Endothelial cell of umbilical vein (primary cell): ENCODE measurements around the gene GLT8D1. TPM values are rescaled to one million over a fixed set of nuclear protein-coding genes. Genes with fewer than 3 reads are reported as not detected.
"Not testable (repeated sequence)": the region's sequence is repeated elsewhere in the genome, so short reads cannot be mapped to it uniquely, and the experiment has no call there.

Experiments used
- BruUV-seq: library from RNA; stranded (reverse); fragments of 400-500 nt; replicated peaks from 2 replicates; lab custom pipeline; 2021; lab: Mats Ljungman, UMichigan
- CTCF ChIA-PET: fragments of 300-600, 350-600 bp; sonication (Branson Sonifier 250); formaldehyde crosslinking; loops from one replicate; lab custom pipeline; 2021; ENCODE audit warnings: antibody characterized with exemption, inconsistent platforms; lab: Charles Lee
- POLR2A ChIA-PET: fragments of 300-600, 350-600 bp; sonication (Branson Sonifier 250); formaldehyde crosslinking; loops from one replicate; lab custom pipeline; 2021; ENCODE audit warnings: antibody characterized with exemption, inconsistent platforms; lab: Charles Lee
- DNase-seq: peaks from one replicate; pipeline ENCODE4 v3.0.0-alpha.2; 2011; ENCODE audit warnings: low read depth, low spot score
- FAIRE-seq: peaks from 2 replicates; lab custom pipeline; 2011; peaks lifted over from hg19 to GRCh38; lab: Jason Lieb, UNC
- H2AFZ ChIP-seq: 2 replicates; pipeline ENCODE4 v1.6.0; 2012; ENCODE audit warnings: low read depth, low read length, control low read depth, inconsistent platforms
- H3K27ac ChIP-seq: 2 replicates; pipeline ENCODE4 v1.5.1; 2011; ENCODE audit warnings: low read depth, mild to moderate bottlenecking, control low read depth, low read length, moderate library complexity; ENCODE audit not compliant: insufficient read depth
- H3K27me3 ChIP-seq, 2 experiments: 2 replicates each; pipeline versions ENCODE4 v1.6.0 to v1.6.1; 2011; ENCODE audit warnings: low read length in 2 of 2, mixed read lengths in 1 of 2; ENCODE audit not compliant: control insufficient read depth in 2 of 2, insufficient read depth in 2 of 2
- H3K36me3 ChIP-seq, 2 experiments: 2 replicates in 1 of 2; 3 replicates in 1 of 2; pipeline ENCODE4 v1.5.1; 2011; ENCODE audit warnings: low read length in 2 of 2, mild to moderate bottlenecking in 1 of 2, moderate library complexity in 1 of 2; ENCODE audit not compliant: control insufficient read depth in 2 of 2, insufficient read depth in 2 of 2; ENCODE audit errors: extremely low read depth in 1 of 2
- H3K4me1 ChIP-seq: 3 replicates; pipeline ENCODE4 v1.5.1; 2011; ENCODE audit warnings: mild to moderate bottlenecking, low read length; ENCODE audit not compliant: control insufficient read depth, insufficient read depth; ENCODE audit errors: extremely low read depth
- H3K4me2 ChIP-seq: 2 replicates; pipeline ENCODE4 v1.6.1; 2011; ENCODE audit warnings: low read length, control low read depth, mixed read lengths; ENCODE audit not compliant: insufficient read depth
- H3K4me3 ChIP-seq, 3 experiments: fragments of 200-600 bp in 1 of 3; sonication (generic), shearing (Covaris generic) in 1 of 3; replicated peaks in 1 of 3; 2 replicates each; pipeline ENCODE4 v1.5.1; 2011 to 2016; ENCODE audit warnings: control low read depth in 3 of 3, low read length in 3 of 3, mild to moderate bottlenecking in 2 of 3, inconsistent platforms in 1 of 3, low read depth in 1 of 3, moderate library complexity in 1 of 3; ENCODE audit not compliant: insufficient read depth in 1 of 3
- H3K79me2 ChIP-seq: 2 replicates; pipeline ENCODE4 v1.6.0; 2012; ENCODE audit warnings: low read length, inconsistent platforms; ENCODE audit not compliant: control insufficient read depth, insufficient read depth
- H3K9ac ChIP-seq: replicated peaks from 2 replicates; pipeline ENCODE3; 2011; ENCODE audit warnings: low read length, control low read depth; ENCODE audit not compliant: insufficient read depth; ENCODE audit errors: extremely low read depth
- H3K9me1 ChIP-seq: replicated peaks from 3 replicates; pipeline ENCODE4 v1.6.0; 2011; ENCODE audit warnings: mild to moderate bottlenecking, low read length; ENCODE audit not compliant: control insufficient read depth, insufficient read depth; ENCODE audit errors: extremely low read depth
- H3K9me3 ChIP-seq: replicated peaks from 2 replicates; pipeline ENCODE4 v1.5.1; 2012; ENCODE audit warnings: low read length, inconsistent platforms; ENCODE audit not compliant: control insufficient read depth, insufficient read depth
- H4K20me1 ChIP-seq: replicated peaks from 2 replicates; pipeline ENCODE3; 2011; ENCODE audit warnings: mild to moderate bottlenecking, low read length; ENCODE audit not compliant: control insufficient read depth, insufficient read depth; ENCODE audit errors: extremely low read depth
- EZH2 ChIP-seq: IDR thresholded peaks from 2 replicates; pipeline ENCODE4 v1.6.1; 2012; ENCODE audit warnings: borderline replicate concordance, low read depth, mild to moderate bottlenecking, moderate library complexity, low read length, inconsistent platforms; ENCODE audit not compliant: severe bottlenecking
- JUN ChIP-seq: IDR thresholded peaks from 2 replicates; pipeline ENCODE4 v1.6.1; 2011; ENCODE audit warnings: borderline replicate concordance, low read depth; ENCODE audit not compliant: insufficient read length, insufficient read depth
- MYC ChIP-seq: IDR thresholded peaks from one replicate; pipeline ENCODE4 v1.6.1; 2011; ENCODE audit warnings: mild to moderate bottlenecking, low read depth, low read length
- POLR2A ChIP-seq: IDR thresholded peaks from 2 replicates; pipeline ENCODE4 v1.6.1; 2012; ENCODE audit warnings: low read depth, mild to moderate bottlenecking, control low read depth, low read length
- dilution Hi-C: fragments of 300-500 bp; cut with MboI; formaldehyde crosslinking; loops from one replicate; pipeline ENCODE4 v1.15.0; 2019; ENCODE audit warnings: low sequenced_read_pairs; ENCODE audit not compliant: extremely low pct_ligation_motif_present
- intact Hi-C: fragments of 100-400 bp; cut with micrococcal nuclease; formaldehyde crosslinking; loops from one replicate; pipeline ENCODE4 v1.10.0; 2022
- polyA plus RNA-seq, 4 experiments: library from polyadenylated mRNA; depleted of rRNA in 3 of 4; stranded (reverse) in 3 of 4; unstranded in 1 of 4; fragments of >200 nt; gene quantifications; 2 replicates each; pipeline versions ENCODE4 v1.2.1 to v1.2.3, GENCODE V29; 2011 to 2012; ENCODE audit warnings: missing spikeins in 1 of 4
- total RNA-seq: library from RNA; stranded (reverse); gene quantifications from 2 replicates; pipeline ENCODE4 v1.2.3, GENCODE V29; 2021
- TF ChIP-seq, protein P1 (sequence below), 2 donors: IDR thresholded peaks; 1 replicate in 1 of 2; 2 replicates in 1 of 2; pipeline ENCODE4 v1.5.1; 2011; ENCODE audit warnings: low read length in 2 of 2, mild to moderate bottlenecking in 2 of 2, moderate library complexity in 2 of 2, control low read depth in 1 of 2, inconsistent platforms in 1 of 2, low read depth in 1 of 2; ENCODE audit not compliant: insufficient read depth in 1 of 2; ENCODE audit errors: extremely low read depth in 1 of 2
- TF ChIP-seq, protein P2 (sequence below): IDR thresholded peaks from 2 replicates; pipeline ENCODE4 v1.6.1; 2011; ENCODE audit not compliant: insufficient read depth, insufficient read length

The GLT8D1 gene
- total and polyA plus RNA-seq, 2 donors (not counting 3 experiments of a cell fraction or from before 2014, with no cell fraction given) = 63.7 to 73.5 TPM

DNA sequence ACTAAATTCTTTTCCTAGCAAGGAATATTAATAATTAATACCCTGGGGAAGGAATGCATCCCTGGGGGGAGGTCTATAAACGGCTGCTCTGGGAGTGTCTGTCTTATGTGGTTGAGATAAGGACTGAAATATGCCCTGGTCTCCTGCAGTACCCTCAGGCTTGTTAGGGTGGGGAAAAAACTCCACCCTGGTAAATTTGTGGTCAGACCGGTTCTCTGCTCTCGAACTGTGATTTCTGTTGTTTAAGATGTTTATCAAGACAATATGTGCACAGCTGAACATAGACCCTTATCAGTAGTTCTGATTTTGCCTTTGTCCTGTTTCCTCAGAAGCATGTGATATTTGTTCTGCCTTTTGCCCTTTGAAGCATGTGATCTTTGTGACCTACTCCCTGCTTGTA lies 23.2 kb upstream of the GLT8D1 start:
- FAIRE-seq, BruUV-seq, CTCF ChIA-PET: not testable (repeated sequence)

DNA sequence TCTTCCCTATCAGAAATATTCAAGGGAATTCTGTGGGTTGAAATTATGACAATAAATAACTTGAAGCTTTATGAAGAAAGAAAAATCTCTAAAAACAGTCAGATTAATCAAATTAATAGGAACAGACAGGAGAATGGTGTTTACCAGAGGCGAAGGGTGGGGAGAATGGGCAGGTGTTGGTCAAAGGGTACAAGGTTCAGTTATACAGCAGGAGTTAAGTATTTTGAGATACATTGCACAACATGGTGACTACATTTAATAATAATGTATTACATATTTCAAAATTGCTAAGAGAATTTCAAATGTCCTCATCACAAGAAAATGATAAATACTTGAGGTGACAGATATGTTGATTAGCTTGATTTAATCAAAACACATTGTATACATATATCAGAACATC lies 18.9 kb upstream of the GLT8D1 start:
- no peak for TF ChIP-seq EZH2
- TF ChIP-seq, protein P1, sequence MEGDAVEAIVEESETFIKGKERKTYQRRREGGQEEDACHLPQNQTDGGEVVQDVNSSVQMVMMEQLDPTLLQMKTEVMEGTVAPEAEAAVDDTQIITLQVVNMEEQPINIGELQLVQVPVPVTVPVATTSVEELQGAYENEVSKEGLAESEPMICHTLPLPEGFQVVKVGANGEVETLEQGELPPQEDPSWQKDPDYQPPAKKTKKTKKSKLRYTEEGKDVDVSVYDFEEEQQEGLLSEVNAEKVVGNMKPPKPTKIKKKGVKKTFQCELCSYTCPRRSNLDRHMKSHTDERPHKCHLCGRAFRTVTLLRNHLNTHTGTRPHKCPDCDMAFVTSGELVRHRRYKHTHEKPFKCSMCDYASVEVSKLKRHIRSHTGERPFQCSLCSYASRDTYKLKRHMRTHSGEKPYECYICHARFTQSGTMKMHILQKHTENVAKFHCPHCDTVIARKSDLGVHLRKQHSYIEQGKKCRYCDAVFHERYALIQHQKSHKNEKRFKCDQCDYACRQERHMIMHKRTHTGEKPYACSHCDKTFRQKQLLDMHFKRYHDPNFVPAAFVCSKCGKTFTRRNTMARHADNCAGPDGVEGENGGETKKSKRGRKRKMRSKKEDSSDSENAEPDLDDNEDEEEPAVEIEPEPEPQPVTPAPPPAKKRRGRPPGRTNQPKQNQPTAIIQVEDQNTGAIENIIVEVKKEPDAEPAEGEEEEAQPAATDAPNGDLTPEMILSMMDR (IDR thresholded peaks at IDR 0.05; ENCODE audit: extremely low read depth in 1 of 2, insufficient read depth in 1 of 2, low read depth in 1 of 2, low read length in 2 of 2) = no peak
- TF ChIP-seq, protein P2, sequence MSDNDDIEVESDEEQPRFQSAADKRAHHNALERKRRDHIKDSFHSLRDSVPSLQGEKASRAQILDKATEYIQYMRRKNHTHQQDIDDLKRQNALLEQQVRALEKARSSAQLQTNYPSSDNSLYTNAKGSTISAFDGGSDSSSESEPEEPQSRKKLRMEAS = no peak
- TF ChIP-seq JUN = no peak
- TF ChIP-seq MYC = no peak
- TF ChIP-seq POLR2A = no peak
- Histone ChIP-seq H2AFZ (no peak overlapping the region), H4K20me1 (no peaks in the 10 kb centered on the region), H3K4me2 (no peak overlapping the region), H3K9me3 (no peaks in the 10 kb centered on the region), H3K9me1 (no peaks in the 10 kb centered on the region), H3K27ac (no peak overlapping the region), H3K27me3 (no peaks in the 10 kb centered on the region), H3K4me1 (no peaks in the 10 kb centered on the region), H3K36me3 (no peaks in the 10 kb centered on the region), H3K79me2 (no peaks in the 10 kb centered on the region), H3K4me3 (no peak overlapping the region), H3K9ac (no peak overlapping the region)
- DNase-seq (no peak), FAIRE-seq (no peak)
- intact Hi-C loops (no loop called here), dilution Hi-C loops (no loop called here)
- no TSS peak for BruUV-seq
- POLR2A ChIA-PET = no interaction called here
- CTCF ChIA-PET = no interaction called here

More for the DNA sequence above, 23.2 kb upstream of the GLT8D1 start:
- H3K27me3 ChIP-seq, H3K27ac ChIP-seq, H3K79me2 ChIP-seq, dilution Hi-C loops, H3K9me1 ChIP-seq, H3K36me3 ChIP-seq, H2AFZ ChIP-seq, H3K9me3 ChIP-seq, DNase-seq, H3K4me2 ChIP-seq, intact Hi-C loops, H3K4me1 ChIP-seq, H3K9ac ChIP-seq, H4K20me1 ChIP-seq, H3K4me3 ChIP-seq, POLR2A ChIA-PET: not testable (repeated sequence)
